GM21423 (cell line): ENCODE data around the gene PLPPR5.
"Not testable (repeated sequence)": the region's sequence is repeated elsewhere in the genome, so short reads cannot be mapped to it uniquely, and the experiment has no call there.

Experiments used
- ATAC-seq: cut with Tn5 transposase; IDR thresholded peaks from one replicate; pipeline ENCODE4 v1.9.1; 2021; ENCODE audit warnings: mild to moderate bottlenecking, moderate library complexity; ENCODE audit not compliant: unreplicated experiment

Gene PLPPR5

DNA sequence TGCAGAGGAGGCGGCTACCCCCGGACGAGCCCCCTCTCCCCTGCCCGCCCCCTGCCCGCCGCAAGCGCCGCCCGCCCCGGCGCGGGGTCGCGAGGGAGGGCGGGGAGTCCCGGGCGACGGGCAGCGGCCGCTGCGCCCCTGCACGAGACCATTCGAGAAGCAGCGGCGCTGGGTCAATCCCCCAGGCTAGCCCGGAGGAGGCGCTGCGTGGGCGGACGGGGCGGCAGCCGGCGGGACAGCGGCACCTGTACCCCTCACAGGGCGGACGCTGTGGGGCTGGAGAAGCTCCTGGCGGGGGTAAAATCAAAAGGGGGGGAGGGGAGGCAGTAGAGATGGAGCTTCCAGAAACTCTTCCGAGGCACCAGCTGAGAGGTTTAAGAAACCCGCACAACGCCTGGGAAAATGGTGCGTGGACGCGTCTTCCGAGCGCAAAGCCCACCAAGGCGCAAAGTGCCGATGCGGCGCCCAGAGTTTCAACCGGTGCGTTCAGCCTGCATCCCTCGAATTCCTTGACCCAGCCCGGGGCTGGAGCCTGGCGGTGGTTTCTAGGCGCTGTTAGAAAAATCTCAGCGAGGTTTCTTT is at the start of gene PLPPR5:
TSS of gene PLPPR5 (minus strand) at position 1 of the 582 bp plus-strand sequence. CDS start 190 bp downstream, outside the sequence.
- no peak for ATAC-seq

- no peak for ATAC-seq
These were observed 47.1 kb upstream of the PLPPR5 start for GRCh38 chr1:99051611-99052283.

GRCh38 chr1:99049745-99050144 is 45.1 kb upstream of the PLPPR5 start:
- no peak for ATAC-seq

- ATAC-seq = not testable (repeated sequence)
These were observed 32.1 kb upstream of the PLPPR5 start for GRCh38 chr1:99036746-99037145.

DNA sequence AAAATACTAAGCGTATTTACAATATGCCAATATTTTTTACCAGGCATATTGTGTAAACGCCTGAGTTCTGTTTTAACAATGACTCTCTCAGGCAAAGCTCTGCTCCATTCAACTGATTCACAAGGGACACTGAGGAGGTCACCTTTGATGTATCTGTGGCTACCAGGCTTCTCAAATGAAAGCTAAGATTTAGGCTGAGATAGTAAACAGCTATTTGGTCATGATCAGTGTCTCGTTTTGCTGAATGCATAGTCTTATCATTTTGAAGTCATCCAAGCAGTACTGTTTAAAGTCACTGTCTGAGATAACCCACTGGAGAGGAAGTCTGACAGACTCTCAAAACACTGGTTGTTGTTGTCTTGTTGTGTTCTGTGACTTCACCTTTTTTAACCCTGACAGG is 13.7 kb upstream of the PLPPR5 start:
- no peak for ATAC-seq

GRCh38 chr1:99017655-99018054 is 13.0 kb upstream of the PLPPR5 start:
- ATAC-seq = no peak

- ATAC-seq = no peak
These were observed 6.0 kb upstream of the PLPPR5 start for GRCh38 chr1:99010679-99011078.

- ATAC-seq = no peak
These were observed 2.7 kb upstream of the PLPPR5 start for GRCh38 chr1:99007366-99007765.

- no peak for ATAC-seq
These were observed 879 bp upstream of the PLPPR5 start for GRCh38 chr1:99005537-99005942.

- no peak for ATAC-seq
These were observed 304 bp downstream of the PLPPR5 start for GRCh38 chr1:99004254-99004860.

- no peak for ATAC-seq
These were observed 944 bp downstream of the PLPPR5 start for GRCh38 chr1:99003581-99004253.

DNA sequence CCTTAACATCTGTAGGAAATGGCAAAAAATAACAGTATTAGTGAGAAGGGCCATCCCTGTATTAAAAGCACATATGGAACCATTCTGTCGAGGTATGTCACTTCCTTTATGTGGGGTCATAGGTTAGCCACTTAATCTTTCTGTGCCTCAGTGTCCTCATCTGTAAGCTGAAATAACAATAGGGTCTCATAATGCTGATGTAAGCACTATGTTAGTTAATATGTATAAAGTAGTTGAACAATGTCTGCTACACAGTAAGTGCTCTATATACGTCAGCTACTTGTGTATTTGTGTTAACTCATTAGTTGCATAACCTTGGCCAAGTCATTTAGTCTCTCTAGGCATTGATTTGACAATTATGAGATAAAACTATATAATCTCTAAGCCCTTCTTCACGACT is 11.8 kb downstream of the PLPPR5 start:
- ATAC-seq = no peak

- ATAC-seq = no peak
These were observed 13.3 kb downstream of the PLPPR5 start for GRCh38 chr1:98991127-98992012.

DNA sequence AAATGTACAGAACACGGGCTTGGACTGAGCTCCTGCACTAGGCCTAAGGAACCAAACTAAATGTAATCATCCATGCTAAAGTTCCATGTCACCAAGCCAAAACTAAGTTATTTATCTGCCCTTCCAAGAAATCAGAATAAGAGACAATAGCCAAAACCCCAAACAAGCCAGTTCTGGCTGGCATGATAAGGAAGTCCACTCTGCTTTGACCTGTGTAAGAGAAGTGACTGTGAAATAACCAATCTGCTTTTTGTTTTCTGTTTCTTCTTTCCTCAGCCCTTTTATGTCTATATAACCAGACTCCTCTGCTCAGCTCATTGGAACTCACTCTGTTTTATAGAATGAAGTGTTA is 15.1 kb downstream of the PLPPR5 start:
- no peak for ATAC-seq

- ATAC-seq = peak; percentile 73
These were observed 15.6 kb downstream of the PLPPR5 start for GRCh38 chr1:98988904-98989555.

DNA sequence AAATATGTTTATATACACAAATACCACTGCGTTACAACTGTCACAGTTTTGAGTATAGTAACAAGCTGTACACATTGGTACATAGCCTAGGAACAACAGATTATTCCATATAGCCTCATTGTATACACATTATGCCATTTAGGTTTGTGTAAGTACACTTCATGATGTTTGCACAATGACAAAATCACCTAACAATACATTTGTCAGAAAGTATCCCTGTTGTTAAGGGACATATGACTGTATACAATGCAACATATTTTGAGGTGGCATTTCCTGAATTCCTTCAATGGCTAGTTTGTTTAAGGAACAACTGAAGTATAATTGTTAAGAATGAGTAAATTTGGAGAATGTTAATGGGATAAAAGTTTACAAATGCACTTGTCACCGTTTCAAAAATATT is 19.0 kb downstream of the PLPPR5 start:
- no peak for ATAC-seq

DNA sequence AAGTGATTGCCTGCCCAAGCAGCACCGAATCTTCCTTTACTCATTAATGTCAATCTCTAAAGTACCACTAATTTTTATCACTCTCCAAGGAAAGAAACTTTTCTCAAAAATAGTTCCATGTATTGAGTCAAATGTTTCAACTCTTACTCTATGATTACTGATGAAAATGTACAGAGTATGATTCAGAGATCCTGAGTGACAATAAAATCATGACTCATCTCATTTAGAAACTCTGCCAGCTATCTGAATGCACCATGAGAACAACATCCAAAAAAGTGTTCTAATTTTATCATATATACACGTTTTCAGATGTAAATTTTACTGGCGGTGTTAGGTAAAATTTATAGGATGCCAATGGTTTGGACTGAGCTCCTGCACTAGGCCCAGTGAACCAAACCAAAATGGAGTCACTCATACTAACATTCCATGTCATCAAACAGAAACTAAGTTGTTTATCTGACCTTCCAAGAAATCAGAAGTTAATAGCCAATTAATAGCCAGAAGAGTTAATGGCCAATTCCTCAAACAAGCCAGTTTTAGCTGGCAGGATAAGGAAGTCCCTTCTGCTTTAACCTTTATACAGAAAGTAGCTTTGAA is 22.6 kb downstream of the PLPPR5 start:
- no peak for ATAC-seq

- no peak for ATAC-seq
These were observed 25.2 kb downstream of the PLPPR5 start for GRCh38 chr1:98979463-98979862.

- no peak for ATAC-seq
These were observed 28.9 kb downstream of the PLPPR5 start for GRCh38 chr1:98975810-98976209.

- ATAC-seq = no peak
These were observed 29.5 kb downstream of the PLPPR5 start for GRCh38 chr1:98975113-98975512.
